ENCODE measurements around the gene BIN1.

The BIN1 gene

GRCh38 chr2:127106457-127106990, 430 bp downstream of the BIN1 start:
- DNase-seq (ENCODE audit: low read depth in 2 of 2), result no peak
- TF ChIP-seq CTCF (IDR thresholded peaks at IDR 0.05; ENCODE audit: low read depth, low read length), result no peak

GRCh38 chr2:127105656-127106456, 1.1 kb downstream of the BIN1 start:
- H3K4me3 ChIP-seq (replicated peaks in 1 of 2; ENCODE audit: low read depth in 2 of 2, low read length in 2 of 2), result peak overlapping the region; percentile 80 to 90
- no peak for TF ChIP-seq CTCF (IDR thresholded peaks at IDR 0.05; ENCODE audit: low read depth, low read length)
- DNase-seq (ENCODE audit: low read depth in 2 of 2), result peak; percentile 41 to 69

More at GRCh38 chr2:127106457-127106990, 430 bp downstream of the BIN1 start:
- peak overlapping the region; percentile 80 to 90 for H3K4me3 ChIP-seq (replicated peaks in 1 of 2; ENCODE audit: low read depth in 2 of 2, low read length in 2 of 2)

- no peak for TF ChIP-seq CTCF (IDR thresholded peaks at IDR 0.05; ENCODE audit: low read depth, low read length)
- peak overlapping the region; percentile 80 to 90 for H3K4me3 ChIP-seq (replicated peaks in 1 of 2; ENCODE audit: low read depth in 2 of 2, low read length in 2 of 2)
- no peak for DNase-seq (ENCODE audit: low read depth in 2 of 2)
These were observed 1.9 kb downstream of the BIN1 start for GRCh38 chr2:127104881-127105655.

- H3K4me3 ChIP-seq (replicated peaks in 1 of 2; ENCODE audit: low read depth in 2 of 2, low read length in 2 of 2), result no peak overlapping the region
- TF ChIP-seq CTCF (IDR thresholded peaks at IDR 0.05; ENCODE audit: low read depth, low read length), result no peak
- no peak for DNase-seq (ENCODE audit: low read depth in 2 of 2)
These were observed 2.7 kb downstream of the BIN1 start for GRCh38 chr2:127104166-127104660.

- no peak for DNase-seq (ENCODE audit: low read depth in 2 of 2)
- TF ChIP-seq CTCF (IDR thresholded peaks at IDR 0.05; ENCODE audit: low read depth, low read length), result no peak
- H3K4me3 ChIP-seq (replicated peaks in 1 of 2; ENCODE audit: low read depth in 2 of 2, low read length in 2 of 2), result peak overlapping the region in 1 of 2 donors; percentile 7
These were observed 3.5 kb downstream of the BIN1 start for GRCh38 chr2:127103243-127104165.

Data from cardiac fibroblast (primary cell).